SIG-M5 (cell line): ENCODE measurements around the gene APELA.
"Not testable (repeated sequence)": the region's sequence is repeated elsewhere in the genome, so short reads cannot be mapped to it uniquely, and the experiment has no call there.

Experiments
- DNase-seq: peaks from one replicate; lab custom pipeline; 2025; lab: John Stamatoyannopoulos, UW

APELA gene, protein sequence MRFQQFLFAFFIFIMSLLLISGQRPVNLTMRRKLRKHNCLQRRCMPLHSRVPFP

DNA sequence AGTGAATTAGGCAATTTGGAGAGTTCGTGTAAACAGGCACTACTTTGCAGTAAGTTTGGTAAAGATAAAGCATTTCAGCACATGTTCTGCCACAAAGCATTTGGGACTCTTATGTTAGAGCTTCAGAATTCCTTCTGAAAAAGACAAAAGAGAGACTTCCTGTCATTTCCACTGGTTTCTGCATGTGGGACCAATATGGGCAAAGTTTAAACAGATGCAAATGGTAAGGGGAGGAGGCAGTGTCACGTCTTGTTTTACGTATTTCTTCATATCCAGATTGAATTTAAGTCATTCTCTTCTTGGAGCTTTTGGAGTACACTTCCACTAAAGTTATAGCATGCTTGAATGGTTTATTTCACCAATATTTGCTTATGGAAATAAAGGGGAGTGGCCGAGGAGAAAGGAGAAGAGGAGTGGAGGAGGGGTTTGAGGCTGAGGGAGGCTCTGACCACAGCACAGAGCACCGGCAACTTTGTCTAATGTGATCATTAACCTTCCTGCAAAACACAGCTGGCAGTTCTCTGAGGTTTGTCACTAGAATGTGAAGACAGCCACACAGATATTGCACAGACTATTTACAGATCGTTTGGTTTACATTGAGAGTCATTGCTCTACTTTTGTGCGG, at the start of gene APELA:
Gene APELA (plus strand): TSS at position 479 of the 625 bp plus-strand sequence. CDS start 154 bp downstream, outside the sequence.
- DNase-seq = no peak

DNA sequence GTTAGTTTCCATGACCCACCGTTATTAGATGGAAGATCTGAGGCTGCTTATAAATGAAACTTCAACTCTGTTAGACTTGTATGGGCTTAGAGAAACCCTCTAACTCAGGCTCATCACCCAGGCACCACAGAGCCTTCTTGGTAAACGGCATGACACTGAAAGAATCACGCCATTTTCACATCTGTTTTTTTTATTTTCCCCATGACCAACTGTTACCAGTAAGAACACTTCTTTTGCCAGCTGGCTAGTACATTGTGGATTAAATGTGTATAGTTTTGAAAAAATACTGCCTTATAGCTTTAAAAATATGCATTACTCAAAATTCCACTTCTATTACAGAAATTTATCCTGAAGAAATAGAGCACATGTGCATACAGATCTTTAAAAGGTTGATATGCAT, 48.0 kb upstream of the APELA start:
- DNase-seq = no peak

DNA sequence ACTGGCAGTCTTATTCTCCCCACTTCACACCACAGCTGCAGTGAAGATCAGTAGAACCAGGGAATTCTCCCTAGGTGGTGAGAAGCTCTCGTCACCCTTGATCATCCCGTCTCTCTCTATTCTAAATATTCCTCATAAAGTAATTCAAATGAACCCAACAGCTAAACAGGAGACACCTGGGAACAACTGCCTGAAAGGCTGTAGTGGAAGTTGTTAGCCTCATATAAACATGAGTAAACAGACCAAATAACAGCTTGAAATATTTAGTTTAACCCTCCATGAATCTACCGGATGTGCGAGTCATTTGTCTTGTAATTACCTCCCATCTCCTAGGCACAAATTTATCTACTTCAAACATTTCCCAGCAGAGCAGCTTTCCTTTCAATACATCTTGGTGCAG, 30.4 kb upstream of the APELA start:
- no peak for DNase-seq

DNA sequence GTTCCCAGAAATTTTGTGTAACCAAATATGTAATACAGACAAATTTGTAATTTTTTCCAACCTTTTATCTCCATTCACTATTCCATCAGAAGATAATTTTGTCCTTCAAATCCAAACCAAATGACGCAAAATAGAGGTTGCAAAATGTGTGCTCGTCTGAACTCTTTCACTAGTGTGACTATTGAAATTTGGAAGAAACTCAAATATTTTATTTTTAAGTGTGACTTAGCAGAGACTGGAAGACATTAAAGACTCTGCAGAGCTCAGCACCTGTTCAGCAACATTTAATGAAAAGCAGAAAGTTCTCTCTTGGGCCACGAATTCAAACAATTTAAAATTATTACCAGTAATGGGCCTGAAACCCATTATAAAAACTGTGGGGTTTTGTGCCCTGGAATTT, 30.0 kb upstream of the APELA start:
- DNase-seq = no peak

DNA sequence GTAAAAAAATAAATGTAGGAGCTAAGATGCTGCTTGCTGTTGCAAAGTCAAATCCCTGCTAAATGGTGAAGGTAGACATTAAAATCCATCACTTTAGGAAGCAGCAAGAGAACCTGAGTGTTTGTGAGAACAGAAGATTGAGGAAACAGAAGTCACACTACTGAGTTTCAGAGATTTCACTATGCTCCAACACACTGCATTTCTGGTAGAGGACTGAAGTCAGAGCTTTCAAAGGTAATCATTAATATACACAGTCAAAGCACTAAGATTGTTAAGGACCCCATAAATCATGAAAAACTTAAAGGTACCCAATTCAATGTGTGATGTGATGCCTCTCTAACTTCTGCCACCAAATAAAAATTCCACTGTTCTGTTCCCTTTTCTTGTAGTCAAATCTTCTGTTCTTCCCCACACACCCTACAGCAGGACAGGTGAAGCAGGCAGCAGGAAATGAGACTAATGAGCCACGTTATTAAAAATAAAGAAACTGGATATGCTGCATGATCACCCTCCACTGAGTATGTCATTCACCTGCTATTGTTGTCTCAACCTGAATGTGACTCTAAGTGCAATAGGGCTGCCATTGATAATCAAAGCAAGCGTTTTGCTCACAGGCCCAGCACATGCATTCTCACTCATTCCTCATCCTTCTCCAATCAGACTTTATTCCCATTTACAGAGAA, 28.9 kb upstream of the APELA start:
- DNase-seq = no peak

DNA sequence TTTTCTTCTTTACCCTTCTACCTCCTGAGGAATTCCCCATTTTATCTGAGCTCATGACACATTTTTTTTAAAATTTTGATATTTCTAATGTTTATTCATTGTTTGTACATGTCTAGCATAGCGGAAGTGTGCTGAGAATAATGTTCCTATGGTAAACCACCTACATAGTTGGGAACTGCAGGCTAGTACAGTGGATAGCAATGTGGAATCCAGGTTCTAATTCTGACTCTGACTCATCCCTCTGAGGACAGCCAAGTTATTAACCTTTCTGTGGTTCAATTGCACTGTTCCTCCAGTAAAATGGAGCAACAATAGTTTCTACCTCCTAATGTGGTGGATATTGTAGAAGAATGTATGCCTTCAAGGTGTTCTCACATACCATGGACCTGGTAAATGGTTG, 20.6 kb upstream of the APELA start:
- DNase-seq = no peak

DNA sequence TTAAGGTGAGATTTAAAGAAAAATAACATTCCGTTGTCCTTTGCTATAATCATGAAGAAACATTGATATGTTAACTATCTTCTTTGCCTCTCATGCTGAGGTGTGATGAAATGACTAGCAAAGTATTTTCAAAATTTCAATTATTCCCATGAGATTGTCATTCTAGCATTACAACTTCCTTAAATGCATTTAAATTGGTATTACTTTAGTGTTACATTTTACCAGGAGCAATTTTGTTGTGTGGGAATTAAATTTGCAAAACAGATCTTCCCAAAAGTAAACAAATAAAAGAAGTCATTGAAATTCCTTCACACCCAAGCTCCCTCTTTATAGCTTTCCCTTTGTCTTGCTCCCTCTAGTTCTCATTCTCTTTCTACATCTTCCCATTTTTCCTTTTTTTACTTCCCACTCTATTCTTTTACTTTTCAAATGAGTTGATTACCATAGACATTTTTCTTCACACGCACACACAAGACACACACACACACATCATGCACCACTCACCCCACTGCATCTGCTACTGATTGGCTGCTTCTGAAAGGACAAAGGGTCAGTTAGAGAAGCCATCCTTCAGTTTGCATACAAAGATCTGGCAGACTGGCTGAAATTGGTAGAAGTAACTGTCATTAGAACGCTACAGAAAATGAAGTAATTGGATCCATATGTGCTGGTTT, 10.0 kb upstream of the APELA start:
- DNase-seq = no peak

DNA sequence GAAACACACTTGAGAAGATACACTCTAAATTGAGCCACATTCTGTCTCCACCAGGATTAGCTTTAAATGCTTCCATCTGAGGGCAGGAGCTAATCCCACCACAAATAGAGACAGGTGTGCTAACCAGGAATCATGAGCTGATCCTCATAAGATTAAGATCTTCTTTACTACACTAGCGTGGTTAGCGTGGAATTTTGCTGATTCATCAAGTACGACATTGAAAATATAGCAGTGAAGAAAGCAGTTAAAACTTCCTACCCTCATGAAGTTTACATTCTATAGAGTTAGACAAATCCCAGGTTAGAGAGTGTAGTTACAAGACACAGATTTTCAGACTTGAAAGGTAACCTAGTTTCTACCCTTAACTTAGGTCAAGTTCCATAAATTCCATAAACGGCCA, 5.3 kb upstream of the APELA start:
- DNase-seq = no peak

DNA sequence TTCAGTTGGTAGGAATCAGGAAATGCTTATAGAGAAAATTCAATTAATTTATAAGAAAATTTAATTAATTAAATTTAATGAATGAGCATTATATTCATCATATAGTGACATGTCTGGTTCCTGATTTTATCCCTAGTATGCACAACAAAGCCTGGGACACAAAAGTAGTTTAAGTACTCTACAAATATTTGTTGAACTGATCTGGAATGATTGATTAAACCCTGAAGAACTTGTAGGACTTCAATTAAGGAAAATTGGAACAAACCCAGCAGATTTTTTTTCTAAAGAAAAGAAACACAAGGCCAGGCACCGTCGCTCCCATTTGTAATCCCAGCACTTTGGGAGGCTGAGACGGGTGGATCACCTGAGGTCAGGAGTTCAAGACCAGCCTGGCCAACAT, 4.5 kb upstream of the APELA start:
- no peak for DNase-seq

DNA sequence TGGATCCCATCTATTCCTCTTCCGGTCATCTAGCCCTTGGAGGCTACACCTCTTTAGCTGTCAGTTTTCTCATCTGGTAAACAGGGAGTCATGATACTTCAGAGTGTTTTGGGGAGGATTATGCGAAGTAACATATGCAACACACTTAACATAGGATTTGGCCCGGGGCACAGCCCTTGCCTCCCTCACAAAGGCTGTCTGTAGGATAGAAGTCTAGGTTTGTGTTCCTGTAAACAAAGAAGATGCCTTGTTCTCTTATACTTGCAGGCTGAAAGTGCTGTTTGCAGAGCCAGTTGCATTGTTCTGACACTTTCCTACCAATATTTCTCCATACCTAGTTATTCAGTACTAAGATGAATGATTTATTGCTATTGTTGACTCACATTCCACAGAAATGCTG, 2.2 kb upstream of the APELA start:
- no peak for DNase-seq

DNA sequence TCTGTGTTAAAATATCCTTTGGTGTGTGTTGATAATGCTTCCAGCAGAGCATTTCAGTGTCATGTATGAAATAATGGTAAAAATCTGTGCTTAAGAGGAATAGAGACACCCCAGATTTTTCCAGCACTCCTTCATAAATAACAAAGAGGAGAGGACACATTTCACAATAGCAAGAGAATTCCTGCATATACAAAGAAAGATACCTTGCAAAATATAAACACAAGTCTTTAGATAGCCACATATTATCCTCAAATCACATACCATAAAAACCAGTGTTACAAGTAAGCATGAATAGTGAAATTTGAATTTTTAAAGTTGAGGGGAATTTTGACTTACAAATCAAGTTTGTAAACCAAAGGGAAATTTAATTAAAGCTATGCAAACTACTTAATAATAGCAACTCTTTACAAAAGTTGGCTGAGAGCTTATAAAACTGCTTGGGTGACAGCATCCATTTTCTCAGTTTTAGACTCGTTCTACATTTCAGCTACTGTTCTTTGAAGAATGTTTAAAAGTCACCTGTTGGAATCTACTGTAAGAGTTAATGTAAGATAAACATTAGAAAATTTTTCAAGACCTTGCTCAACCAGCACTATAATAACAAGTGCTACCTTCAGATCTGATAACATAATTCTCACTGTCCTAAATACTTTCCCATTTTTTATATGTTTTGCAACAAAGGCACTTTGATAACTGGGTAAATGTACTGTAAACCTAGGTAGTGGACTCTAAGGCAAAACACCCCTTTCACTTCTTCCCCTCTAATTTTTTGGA, 3.7 kb downstream of the APELA start:
- no peak for DNase-seq

DNA sequence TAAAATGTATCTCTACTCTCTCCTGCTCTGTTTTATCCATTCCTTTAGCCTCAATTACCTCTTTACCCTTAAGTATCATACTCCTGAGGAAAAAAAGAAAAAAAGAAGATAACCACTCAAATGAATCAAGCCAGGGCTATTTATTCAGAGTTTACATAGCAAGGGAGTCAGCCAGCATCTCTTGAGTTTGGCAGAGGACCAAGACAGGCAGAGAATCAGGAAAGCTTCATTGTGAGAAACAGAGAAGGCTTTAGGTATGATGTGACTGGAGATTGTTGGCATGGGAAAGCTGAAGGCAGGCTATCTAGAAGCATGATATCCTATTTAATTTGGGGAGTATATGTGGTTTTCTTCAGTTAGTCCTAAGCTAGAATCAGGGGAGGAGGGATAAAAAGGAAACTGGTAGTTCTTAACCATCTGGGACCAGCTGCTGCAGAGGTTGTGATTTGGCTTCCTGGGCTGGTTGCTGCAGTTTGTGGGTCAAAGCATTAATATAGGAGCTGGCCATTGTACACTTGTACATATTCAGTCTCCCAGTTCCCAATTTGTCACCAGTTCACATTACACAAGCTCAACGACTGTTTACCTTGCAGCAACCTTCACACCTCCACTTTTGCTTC, 11.2 kb downstream of the APELA start:
- DNase-seq = no peak

DNA sequence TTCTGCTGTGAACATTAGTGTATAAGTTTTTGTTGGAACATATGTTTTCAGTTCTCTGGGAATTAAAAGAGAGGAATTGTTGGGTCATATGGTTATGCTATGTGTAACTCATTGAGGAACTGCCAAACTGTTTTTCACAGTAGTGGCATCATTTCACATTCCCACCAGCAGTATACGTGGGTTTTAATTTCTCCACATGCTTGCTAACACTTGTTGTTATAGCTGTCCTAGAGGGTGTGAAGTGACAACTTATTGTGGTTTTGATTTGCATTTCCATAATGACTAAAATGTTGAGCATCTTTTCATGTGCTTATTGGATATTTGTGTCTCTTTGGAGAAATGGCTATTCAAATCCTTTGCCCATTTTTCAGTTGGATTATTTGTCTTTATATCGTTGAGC, 13.7 kb downstream of the APELA start:
- DNase-seq = no peak

DNA sequence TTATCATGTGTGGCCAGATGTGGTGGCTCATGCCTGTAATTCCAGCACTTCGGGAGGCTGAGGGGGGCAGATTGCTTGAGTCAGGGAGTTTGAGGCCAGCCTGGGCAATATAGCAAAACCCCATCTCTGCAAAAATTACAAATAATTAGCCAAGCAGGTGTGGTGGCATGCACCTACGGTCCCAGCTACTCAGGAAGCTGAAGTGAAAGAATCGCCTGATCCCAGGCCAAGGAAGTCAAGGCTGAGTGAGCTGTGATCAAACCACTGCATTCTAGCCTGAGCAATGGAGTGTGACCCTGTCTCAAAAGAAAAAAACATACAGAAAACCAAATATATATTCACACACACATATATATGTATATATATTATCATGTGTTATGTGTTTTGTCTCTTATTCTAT, 15.0 kb downstream of the APELA start:
- DNase-seq = no peak

DNA sequence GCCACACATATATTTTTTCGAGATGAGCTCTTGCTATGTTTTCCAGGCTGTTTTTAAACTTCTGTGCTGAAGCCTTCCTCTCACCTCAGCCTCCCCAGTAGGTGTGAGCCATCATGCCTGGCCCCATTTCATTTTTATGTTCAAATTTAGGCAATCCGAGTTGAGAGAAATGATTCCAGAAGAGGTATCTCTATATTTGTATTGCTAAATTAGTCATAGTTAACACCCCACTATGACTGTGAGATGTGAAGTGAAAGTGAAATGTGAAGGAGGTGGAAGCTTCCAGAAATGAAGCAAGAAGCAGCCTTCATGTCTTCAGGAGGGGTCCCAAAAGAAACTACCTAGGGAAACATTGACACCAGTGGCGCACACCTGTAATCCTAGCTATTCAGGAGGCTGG, 17.7 kb downstream of the APELA start:
- no peak for DNase-seq

DNA sequence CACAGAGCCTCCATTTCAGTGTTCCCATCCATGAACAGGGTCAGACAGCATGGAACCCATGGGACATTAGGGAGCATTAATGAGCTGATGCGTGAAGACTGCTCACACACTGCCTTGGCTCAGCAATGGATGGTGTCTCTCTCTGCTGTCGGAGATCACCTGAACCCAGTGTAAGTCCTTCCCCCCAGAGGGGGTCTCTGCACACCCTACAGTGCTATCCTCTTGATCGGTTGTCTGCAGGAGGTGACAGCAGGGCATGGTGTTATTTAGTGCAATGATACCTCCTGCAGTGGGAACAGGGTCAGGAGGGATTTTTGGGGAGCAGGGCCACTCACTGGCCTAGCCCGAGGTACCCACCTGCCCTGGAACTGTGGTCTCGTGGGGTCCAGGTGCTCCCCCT, 25.6 kb downstream of the APELA start:
- no peak for DNase-seq

DNA sequence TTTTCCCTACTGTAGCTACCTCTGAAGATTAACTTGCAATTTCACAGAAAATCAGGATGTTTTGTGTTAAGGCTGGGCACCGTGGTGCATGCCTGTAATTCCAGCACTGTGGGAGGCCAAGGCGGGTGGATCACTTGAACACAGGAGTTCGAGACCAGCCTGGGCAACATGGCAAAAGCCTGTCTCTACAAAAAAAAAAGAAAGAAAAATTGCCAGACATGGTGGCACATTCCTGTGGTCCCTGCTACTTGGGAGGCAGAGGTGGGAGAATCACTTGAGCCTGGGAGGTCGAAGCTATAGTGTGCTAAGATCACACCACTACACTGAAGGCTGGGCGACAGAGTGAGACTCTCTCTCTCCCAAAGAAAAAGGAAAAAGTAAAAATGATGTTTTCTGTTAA, 27.4 kb downstream of the APELA start:
- no peak for DNase-seq

DNA sequence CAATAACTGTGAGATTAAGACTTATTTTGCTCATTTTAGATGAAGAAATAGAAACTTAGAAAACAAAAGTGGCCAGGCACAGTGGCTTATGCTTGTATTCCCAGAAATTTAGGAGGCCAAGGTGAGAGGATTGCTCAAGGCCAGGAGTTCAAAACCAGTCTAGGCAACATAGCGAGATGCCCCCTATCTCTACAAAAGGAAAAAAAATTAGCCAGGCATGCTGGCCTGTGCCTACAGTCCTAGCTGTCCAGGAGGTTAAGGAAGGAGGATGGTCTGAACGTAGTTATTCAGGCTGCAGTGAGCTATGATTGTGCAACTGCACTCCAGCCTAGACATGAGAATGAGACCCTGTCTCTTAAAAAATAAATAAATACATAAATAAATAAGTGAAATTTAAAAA, 28.0 kb downstream of the APELA start:
- no peak for DNase-seq

DNA sequence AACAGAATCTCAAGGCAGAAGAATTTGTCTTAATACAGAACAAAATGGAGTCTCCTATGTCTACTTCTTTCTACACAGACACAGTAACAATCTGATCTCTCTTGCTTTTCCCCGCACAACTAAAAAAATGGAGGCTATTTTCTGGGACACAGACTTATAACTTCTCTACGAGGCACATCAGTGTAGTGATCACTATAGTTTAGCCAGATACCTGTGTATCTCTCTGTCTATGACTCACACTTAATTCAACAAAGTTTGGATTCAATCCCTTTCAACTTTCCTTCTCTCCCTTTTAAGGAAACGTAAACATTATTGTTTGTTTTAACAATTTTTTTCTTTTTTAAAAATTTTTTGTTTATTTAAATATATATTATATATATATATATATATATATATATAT, 29.4 kb downstream of the APELA start:
- DNase-seq = no peak

DNA sequence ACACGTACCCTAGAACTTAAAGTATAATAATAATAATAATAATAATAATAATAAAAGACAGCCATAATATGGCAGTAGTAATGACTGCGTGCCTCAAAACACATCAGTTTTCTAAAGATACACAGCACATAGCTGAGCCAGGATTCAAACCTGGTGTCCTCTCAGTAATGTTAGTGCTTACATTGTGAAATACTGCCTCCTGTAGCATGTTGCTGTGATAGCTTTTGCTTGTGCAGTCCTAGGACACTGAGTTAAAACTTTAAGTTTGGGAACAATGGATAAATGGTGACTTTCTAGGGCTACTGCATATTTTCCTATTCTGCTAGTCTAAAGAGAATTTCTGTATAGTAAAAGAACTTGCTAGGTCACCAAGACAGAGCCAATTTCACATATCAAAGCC, 36.5 kb downstream of the APELA start:
- DNase-seq = not testable (repeated sequence)

DNA sequence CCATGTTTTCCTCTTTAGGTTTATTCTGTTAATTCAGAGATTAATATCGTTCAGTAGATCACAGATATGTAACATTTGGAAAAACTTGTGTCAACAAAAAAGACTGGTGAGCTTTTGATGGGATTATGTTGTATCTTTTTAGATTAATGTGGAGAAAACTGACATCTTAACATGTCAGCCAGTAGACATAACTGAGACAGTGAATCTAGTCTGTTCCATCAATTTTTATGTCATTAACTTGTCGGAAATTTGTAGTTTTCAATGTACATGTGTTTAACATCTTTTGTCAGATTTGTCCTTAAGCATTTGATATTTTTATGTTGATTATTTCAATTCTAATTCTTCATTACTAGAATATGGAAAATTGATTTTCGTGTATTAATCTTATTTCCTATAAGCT, 42.0 kb downstream of the APELA start:
- no peak for DNase-seq

DNA sequence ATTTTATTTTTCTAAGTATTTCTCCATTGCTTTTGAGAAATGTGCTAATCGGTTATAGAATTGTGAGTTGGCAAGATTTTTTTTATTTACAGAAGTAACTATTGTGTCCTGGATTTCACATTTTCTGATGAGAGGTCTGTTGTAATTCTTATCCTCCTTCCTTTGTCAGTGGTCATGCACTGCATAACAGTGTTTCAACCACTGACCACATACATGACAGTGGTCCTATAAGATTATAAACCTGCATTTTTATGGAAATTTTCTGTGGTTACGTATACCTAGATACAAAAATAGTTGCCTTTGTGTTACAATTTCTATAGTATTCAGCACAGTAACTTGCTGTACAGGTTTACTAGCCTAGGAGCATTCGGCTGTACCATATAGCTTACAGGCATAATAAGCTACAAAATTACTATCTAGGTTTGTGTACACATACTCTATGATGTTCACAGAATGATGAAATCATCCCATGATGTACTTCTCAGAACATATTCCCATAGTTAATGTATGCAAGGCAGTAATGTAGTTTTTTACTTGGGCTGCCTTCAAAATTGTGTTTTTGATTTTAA, 47.8 kb downstream of the APELA start:
- DNase-seq = no peak
